Pericardium fibroblast (primary cell): ENCODE data around the gene SLC25A48. TPM values are rescaled to one million over a fixed set of nuclear protein-coding genes. Genes with fewer than 3 reads are reported as not detected.

ENCODE experiments used
- total RNA-seq: library from RNA; depleted of rRNA; stranded (reverse); fragments of >200 nt; gene quantifications from 2 replicates; pipeline ENCODE4 v1.2.3, GENCODE V29; 2015

Gene SLC25A48
- total RNA-seq, result not detected in 2 replicates

DNA sequence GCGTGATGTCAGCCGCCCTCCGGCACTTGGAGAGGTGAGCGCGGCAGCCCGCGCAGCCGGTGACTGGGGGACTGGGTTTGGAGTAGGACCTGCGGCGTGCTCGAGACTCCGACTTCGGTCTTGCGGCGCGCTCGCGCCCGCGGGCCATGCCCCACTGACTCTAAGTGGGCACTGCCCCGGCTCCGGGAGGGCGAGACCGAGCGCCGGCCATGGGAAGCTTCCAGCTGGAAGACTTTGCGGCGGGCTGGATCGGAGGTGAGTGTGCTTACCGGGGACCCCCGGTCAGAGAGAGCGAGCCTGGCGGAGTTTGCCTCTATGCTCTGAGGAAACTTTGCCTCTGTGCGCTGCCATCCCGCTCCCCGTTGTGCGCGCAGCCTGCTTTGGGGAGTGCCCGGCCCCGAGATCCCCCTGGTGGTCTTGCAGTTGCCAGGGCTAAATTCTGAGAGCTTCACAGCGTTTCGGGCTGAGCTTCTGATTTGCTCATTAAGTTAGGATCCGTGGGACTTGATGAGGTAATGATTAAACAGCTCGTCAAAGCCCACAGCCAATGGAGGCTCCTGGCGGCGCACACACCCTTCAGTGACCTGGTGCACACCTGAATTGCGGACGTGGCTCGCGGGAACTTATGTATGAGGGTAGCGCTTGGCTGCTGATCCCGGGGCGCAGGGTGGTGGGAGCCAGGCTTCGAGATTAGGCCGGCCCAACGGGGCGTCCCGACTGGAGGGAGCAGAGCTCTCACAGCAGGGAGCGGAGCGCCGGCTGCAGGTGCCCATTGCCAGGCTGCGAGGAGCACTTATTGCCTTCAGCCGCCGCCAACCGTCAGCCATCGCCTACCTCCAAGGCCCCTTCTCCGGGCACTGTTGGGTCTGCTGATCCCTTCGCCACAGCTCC lies at the start of gene SLC25A48:
Gene SLC25A48 (plus strand): TSS at position 25 of the 891 bp plus-strand sequence. CDS start 185 bp downstream, at position 210.

GRCh38 chr5:135895474-135896006 lies 61.1 kb downstream of the SLC25A48 start, which contains the start of gene IL9:
Gene IL9, minus strand, starts transcription at chr5:135895841. Its CDS starts 25 bp downstream, at chr5:135895816.

Other genes starting within 250 kb of the SLC25A48 start
- gene IL9, start 61.2 kb downstream of the SLC25A48 start, total RNA-seq, result not detected in 2 replicates
- gene LECT2, start 120.3 kb downstream of the SLC25A48 start, total RNA-seq, result not detected in 2 replicates
- 606 and 842 TPM in 2 replicates for gene TGFBI, start 194.3 kb downstream of the SLC25A48 start, total RNA-seq